Measurements from ENCODE around the gene CCDC186.

The CCDC186 gene

DNA sequence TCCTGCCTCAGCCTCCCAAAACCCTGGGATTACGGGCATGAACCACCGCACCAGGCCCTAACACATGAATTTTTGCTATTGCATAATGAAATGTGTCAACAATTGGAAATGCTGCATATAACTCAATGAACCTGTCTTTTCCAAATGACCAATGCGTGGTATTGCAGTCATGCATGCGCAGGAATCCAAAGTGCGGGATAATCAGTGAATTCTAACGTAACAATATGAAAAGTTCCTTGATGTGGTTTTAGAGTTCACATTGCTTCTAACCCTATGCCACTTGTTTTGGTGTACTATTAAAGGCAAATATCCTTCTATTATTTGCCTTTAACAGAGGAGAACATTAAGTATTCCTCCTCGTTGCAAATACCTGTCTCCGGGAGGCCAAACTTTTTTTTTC lies 15.7 kb upstream of the CCDC186 start:
- Histone ChIP-seq H3K4me1 (ENCODE audit: insufficient read depth, low read length) (no peaks in the 10 kb centered on the region), H3K27ac (ENCODE audit: low read depth, low read length) (no peak overlapping the region), H3K27me3 (ENCODE audit: control insufficient read depth in 1 of 2, insufficient read depth in 2 of 2, low read length in 2 of 2) (no peaks in the 10 kb centered on the region), H3K9me3 (ENCODE audit: low read length) (no peaks in the 10 kb centered on the region), H3K9ac (ENCODE audit: low read length) (no peak overlapping the region), H3K36me3 (ENCODE audit: insufficient read depth, low read length) (no peaks in the 10 kb centered on the region), H3K4me3 (ENCODE audit: low read depth in 1 of 2, low read length in 2 of 2) (no peak overlapping the region)

DNA sequence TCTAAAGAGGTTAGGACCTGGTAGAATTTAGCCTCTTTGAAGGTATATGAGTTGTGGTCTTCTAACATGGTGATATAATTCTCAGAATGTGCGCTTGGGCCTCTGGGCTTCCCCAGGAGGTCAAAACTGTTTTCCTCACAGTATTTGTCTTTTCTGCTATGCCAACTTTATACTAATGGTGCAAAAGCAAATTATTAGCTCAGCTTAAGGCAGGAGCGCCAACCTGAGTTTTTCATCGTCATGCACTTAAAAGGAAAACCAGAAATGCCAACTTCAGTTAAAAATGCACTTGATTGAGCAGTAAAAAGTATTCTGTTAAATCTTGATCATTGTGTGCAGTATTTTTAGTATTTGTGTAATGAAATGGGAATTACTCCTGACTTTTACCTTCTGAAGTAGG lies 14.9 kb upstream of the CCDC186 start:
- H3K27ac ChIP-seq (ENCODE audit: low read depth, low read length), result no peak overlapping the region
- no peaks in the 10 kb centered on the region for H3K36me3 ChIP-seq (ENCODE audit: insufficient read depth, low read length)
- no peak overlapping the region for H3K4me3 ChIP-seq (ENCODE audit: low read depth in 1 of 2, low read length in 2 of 2)
- H3K9ac ChIP-seq (ENCODE audit: low read length), result no peak overlapping the region
- no peaks in the 10 kb centered on the region for H3K27me3 ChIP-seq (ENCODE audit: control insufficient read depth in 1 of 2, insufficient read depth in 2 of 2, low read length in 2 of 2)
- no peaks in the 10 kb centered on the region for H3K4me1 ChIP-seq (ENCODE audit: insufficient read depth, low read length)
- H3K9me3 ChIP-seq (ENCODE audit: low read length), result no peaks in the 10 kb centered on the region

DNA sequence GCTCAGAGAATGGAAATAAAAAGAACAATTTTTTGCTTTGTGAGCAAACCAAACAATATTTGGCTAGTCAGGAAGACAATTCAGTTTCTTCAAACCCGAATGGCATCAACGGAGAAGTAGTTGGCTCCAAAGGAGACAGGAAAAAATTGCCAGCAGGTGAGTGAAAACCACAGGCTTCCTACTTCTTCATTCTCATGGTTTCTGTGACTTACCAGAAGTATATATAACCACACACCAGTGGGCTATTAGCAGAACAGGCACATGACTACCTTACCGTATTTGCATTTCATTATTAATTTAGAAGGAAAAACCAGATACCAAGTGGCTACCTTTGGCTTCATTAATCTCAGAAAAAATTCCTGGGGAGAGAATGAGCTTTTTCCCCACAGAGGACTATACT lies 14.0 kb upstream of the CCDC186 start:
- no peaks in the 10 kb centered on the region for H3K36me3 ChIP-seq (ENCODE audit: insufficient read depth, low read length)
- no peaks in the 10 kb centered on the region for H3K27me3 ChIP-seq (ENCODE audit: control insufficient read depth in 1 of 2, insufficient read depth in 2 of 2, low read length in 2 of 2)
- no peaks in the 10 kb centered on the region for H3K4me1 ChIP-seq (ENCODE audit: insufficient read depth, low read length)
- no peak overlapping the region for H3K9ac ChIP-seq (ENCODE audit: low read length)
- H3K27ac ChIP-seq (ENCODE audit: low read depth, low read length), result no peak overlapping the region
- no peaks in the 10 kb centered on the region for H3K9me3 ChIP-seq (ENCODE audit: low read length)
- no peak overlapping the region for H3K4me3 ChIP-seq (ENCODE audit: low read depth in 1 of 2, low read length in 2 of 2)

DNA sequence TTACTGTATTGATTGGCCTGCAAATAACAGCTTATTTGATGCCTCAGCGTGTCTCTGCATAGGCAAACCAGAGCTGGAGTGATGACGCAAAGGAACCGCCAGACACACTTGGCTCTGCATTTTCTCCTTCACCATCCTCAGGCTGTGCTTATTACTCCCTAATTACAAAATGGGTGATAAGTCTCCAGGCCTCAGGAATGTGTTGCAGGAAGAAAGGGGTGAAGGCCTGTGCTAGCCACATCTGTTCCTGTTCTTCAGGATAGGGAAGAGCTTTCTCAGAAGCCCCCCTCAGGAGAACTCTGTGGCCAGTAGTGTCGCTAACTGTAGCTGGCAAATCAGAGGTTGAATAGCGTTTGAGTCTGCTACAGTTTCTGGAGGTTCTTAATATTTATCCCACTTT lies 10.3 kb upstream of the CCDC186 start:
- H3K27ac ChIP-seq (ENCODE audit: low read depth, low read length), result no peak overlapping the region
- no peaks in the 10 kb centered on the region for H3K36me3 ChIP-seq (ENCODE audit: insufficient read depth, low read length)
- H3K4me3 ChIP-seq (ENCODE audit: low read depth in 1 of 2, low read length in 2 of 2), result no peak overlapping the region
- H3K9me3 ChIP-seq (ENCODE audit: low read length), result no peaks in the 10 kb centered on the region
- H3K4me1 ChIP-seq (ENCODE audit: insufficient read depth, low read length), result no peaks in the 10 kb centered on the region
- no peak overlapping the region for H3K9ac ChIP-seq (ENCODE audit: low read length)
- H3K27me3 ChIP-seq (ENCODE audit: control insufficient read depth in 1 of 2, insufficient read depth in 2 of 2, low read length in 2 of 2), result no peaks in the 10 kb centered on the region

DNA sequence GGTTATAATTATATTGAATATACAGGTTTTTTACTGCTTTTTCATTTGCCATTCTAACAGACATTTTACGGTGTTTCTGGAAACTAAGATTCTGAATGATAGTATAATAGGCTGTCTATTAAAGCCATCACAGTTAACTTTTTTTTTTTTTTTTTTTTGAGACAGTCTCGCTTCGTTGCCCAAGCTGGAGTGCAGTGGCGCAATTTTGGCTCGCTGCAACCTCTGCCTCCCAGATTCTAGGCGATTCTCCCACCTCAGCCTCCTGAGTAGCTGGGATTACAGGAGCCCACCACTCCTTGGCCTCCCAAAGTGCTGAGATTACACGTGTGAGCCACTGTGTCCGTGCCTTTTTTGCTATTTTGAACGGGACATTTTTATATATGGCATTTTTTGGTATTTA lies 9.6 kb upstream of the CCDC186 start:
- Histone ChIP-seq H3K27me3 (ENCODE audit: control insufficient read depth in 1 of 2, insufficient read depth in 2 of 2, low read length in 2 of 2) (no peaks in the 10 kb centered on the region), H3K9ac (ENCODE audit: low read length) (no peak overlapping the region), H3K36me3 (ENCODE audit: insufficient read depth, low read length) (no peaks in the 10 kb centered on the region), H3K4me1 (ENCODE audit: insufficient read depth, low read length) (no peaks in the 10 kb centered on the region), H3K9me3 (ENCODE audit: low read length) (no peaks in the 10 kb centered on the region), H3K4me3 (ENCODE audit: low read depth in 1 of 2, low read length in 2 of 2) (no peak overlapping the region), H3K27ac (ENCODE audit: low read depth, low read length) (no peak overlapping the region)

DNA sequence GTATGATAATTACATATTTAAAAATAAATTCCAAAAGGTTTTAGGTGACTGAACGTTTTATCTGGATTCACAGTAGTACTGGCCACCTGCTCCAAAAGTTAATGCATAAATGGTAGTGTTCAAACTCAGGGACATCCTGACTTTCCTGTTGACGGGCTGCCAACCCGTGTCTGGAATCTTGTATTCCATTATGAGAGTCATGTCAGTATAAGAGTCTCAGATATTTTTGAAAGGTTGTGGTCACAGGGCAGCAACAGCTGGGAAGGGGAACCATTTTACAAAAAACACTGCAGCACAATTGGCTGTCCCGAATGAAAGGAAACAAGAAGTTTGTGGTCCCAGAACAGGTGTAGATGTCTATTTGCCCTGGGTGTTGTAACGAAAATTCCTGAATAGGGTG lies 8.0 kb upstream of the CCDC186 start:
- H3K27me3 ChIP-seq (ENCODE audit: control insufficient read depth in 1 of 2, insufficient read depth in 2 of 2, low read length in 2 of 2), result no peaks in the 10 kb centered on the region
- H3K36me3 ChIP-seq (ENCODE audit: insufficient read depth, low read length), result no peaks in the 10 kb centered on the region
- H3K9ac ChIP-seq (ENCODE audit: low read length), result no peak overlapping the region
- no peak overlapping the region for H3K4me3 ChIP-seq (ENCODE audit: low read depth in 1 of 2, low read length in 2 of 2)
- H3K27ac ChIP-seq (ENCODE audit: low read depth, low read length), result no peak overlapping the region
- H3K9me3 ChIP-seq (ENCODE audit: low read length), result no peaks in the 10 kb centered on the region
- no peaks in the 10 kb centered on the region for H3K4me1 ChIP-seq (ENCODE audit: insufficient read depth, low read length)

DNA sequence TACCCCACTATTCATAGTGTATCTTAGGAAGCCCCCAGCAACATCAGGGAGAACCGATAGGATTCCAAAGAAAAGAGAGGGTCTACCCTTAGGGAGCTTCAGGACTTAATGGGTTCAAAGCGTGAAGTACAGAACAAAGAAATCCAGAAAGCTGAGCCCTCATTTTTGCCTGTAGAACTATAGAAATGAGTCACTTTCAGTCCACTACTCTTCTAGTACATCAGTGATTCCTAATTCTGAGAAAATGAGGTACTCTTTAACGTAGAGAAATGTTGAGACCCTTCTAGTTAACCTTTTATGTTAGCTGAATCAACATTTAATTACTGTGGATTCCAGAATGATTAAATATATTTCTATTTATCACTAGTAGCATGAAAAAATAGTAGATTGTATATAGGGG lies 6.9 kb upstream of the CCDC186 start:
- H3K9ac ChIP-seq (ENCODE audit: low read length), result no peak overlapping the region
- no peak overlapping the region for H3K27ac ChIP-seq (ENCODE audit: low read depth, low read length)
- H3K27me3 ChIP-seq (ENCODE audit: control insufficient read depth in 1 of 2, insufficient read depth in 2 of 2, low read length in 2 of 2), result no peaks in the 10 kb centered on the region

DNA sequence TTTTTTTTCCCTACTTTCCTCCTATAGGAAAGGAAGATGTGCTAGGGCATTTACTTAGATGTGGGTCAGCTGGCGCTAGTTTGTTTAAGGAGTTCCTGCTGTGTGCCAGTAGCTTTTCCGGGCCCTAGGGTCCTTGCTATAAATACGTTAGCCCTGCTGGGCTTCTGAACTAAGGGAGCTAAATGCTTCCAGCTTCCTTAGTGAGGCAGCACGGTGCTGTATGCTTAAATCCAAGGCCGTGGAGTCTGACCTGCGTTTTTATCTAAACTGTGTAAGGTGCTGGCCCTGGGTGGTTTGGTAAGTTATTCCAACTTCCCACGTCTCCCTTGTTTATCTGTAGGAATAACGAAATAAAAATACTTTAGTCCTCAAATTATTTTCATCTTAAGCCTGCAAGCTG lies 5.7 kb upstream of the CCDC186 start:
- no peaks in the 10 kb centered on the region for H3K36me3 ChIP-seq (ENCODE audit: insufficient read depth, low read length)
- no peak overlapping the region for H3K9ac ChIP-seq (ENCODE audit: low read length)
- H3K27me3 ChIP-seq (ENCODE audit: control insufficient read depth in 1 of 2, insufficient read depth in 2 of 2, low read length in 2 of 2), result no peaks in the 10 kb centered on the region
- H3K27ac ChIP-seq (ENCODE audit: low read depth, low read length), result no peak overlapping the region
- no peak overlapping the region for H3K4me3 ChIP-seq (ENCODE audit: low read depth in 1 of 2, low read length in 2 of 2)
- H3K4me1 ChIP-seq (ENCODE audit: insufficient read depth, low read length), result no peaks in the 10 kb centered on the region
- H3K9me3 ChIP-seq (ENCODE audit: low read length), result no peaks in the 10 kb centered on the region

More for the DNA sequence above, 6.9 kb upstream of the CCDC186 start:
- Histone ChIP-seq H3K4me1 (ENCODE audit: insufficient read depth, low read length) (no peaks in the 10 kb centered on the region), H3K4me3 (ENCODE audit: low read depth in 1 of 2, low read length in 2 of 2) (no peak overlapping the region), H3K36me3 (ENCODE audit: insufficient read depth, low read length) (no peaks in the 10 kb centered on the region), H3K9me3 (ENCODE audit: low read length) (no peaks in the 10 kb centered on the region)

DNA sequence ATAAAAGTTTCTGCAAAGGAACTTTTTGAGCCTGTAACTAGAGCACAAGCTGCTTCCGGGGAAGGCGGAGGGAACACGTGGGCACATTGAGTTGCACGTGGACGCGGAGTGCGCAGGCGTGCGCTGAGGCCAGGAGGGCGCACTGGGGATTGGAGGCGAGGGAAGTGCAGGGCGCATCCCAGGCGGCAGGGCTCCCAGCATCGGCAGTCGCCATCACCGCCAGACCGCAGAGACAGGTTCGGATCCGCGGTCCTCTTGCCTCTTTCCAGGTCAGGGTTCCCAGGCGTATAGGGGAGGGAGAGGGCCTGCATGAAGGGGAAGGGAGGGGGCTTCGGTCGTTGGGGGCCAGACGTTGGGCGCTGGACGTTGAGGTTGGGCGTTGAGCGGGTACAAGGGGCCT lies 5.1 kb upstream of the CCDC186 start, which contains the start of gene TDRD1:
TDRD1 (plus strand) TSS at position 206 of the 400 bp plus-strand sequence. CDS start 8,479 bp downstream, outside the sequence.
- Histone ChIP-seq H3K9me3 (ENCODE audit: low read length) (no peaks in the 10 kb centered on the region), H3K4me3 (ENCODE audit: low read depth in 1 of 2, low read length in 2 of 2) (no peak within 1 kb of the TSS), H3K27me3 (ENCODE audit: control insufficient read depth in 1 of 2, insufficient read depth in 2 of 2, low read length in 2 of 2) (no peaks in the 10 kb centered on the region), H3K27ac (ENCODE audit: low read depth, low read length) (no peak within 1 kb of the TSS), H3K36me3 (ENCODE audit: insufficient read depth, low read length) (no peaks in the 10 kb centered on the region), H3K4me1 (ENCODE audit: insufficient read depth, low read length) (no peaks in the 10 kb centered on the region), H3K9ac (ENCODE audit: low read length) (no peak within 1 kb of the TSS)

DNA sequence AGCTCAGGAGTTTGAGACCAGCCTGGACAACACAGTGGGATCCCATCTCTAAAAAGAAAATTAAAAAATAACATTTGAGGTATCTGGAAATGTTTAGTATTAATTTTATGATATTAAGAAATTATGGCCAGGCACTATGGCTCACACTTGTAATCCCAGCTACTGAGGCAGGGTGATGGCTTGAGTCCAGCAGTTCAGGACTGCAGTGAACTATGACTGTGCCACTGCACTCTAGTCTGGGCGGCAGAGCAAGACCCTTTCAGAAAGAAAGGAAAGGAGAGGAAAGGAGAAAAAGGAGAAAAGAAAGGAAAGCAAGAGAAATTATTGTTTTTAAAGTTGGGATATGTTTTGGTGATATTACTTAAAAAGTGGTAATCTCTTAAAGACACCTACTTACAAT lies 2.5 kb upstream of the CCDC186 start:
- no peaks in the 10 kb centered on the region for H3K36me3 ChIP-seq (ENCODE audit: insufficient read depth, low read length)
- H3K9ac ChIP-seq (ENCODE audit: low read length), result no peak overlapping the region
- no peak overlapping the region for H3K4me3 ChIP-seq (ENCODE audit: low read depth in 1 of 2, low read length in 2 of 2)
- peaks cover 6% of the 10 kb centered on the region for H3K4me1 ChIP-seq (ENCODE audit: insufficient read depth, low read length)
- no peaks in the 10 kb centered on the region for H3K9me3 ChIP-seq (ENCODE audit: low read length)
- H3K27ac ChIP-seq (ENCODE audit: low read depth, low read length), result no peak overlapping the region
- H3K27me3 ChIP-seq (ENCODE audit: control insufficient read depth in 1 of 2, insufficient read depth in 2 of 2, low read length in 2 of 2), result no peaks in the 10 kb centered on the region

DNA sequence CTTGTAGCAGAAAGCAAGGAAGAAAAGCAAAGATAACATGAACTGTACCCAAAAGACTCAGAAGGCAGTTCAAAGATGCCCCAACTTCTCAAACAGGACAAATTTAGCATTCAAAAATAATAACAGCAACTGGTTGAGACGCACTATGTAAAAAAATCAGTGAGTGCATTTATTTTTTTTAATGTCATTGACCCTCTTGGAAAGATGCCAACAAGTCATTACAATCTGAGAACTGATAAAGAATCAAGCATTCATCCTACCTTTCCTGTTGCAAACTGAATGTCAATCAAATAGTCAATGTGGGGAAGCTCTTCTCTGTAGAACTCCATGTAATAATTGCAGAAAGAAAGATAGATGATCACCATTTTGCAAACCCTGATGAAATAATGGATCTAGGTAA lies 1.7 kb upstream of the CCDC186 start:
- Histone ChIP-seq H3K36me3 (ENCODE audit: insufficient read depth, low read length) (no peaks in the 10 kb centered on the region), H3K27me3 (ENCODE audit: control insufficient read depth in 1 of 2, insufficient read depth in 2 of 2, low read length in 2 of 2) (no peaks in the 10 kb centered on the region), H3K27ac (ENCODE audit: low read depth, low read length) (no peak overlapping the region), H3K4me3 (ENCODE audit: low read depth in 1 of 2, low read length in 2 of 2) (no peak overlapping the region), H3K4me1 (ENCODE audit: insufficient read depth, low read length) (peaks cover 6% of the 10 kb centered on the region), H3K9me3 (ENCODE audit: low read length) (no peaks in the 10 kb centered on the region), H3K9ac (ENCODE audit: low read length) (no peak overlapping the region)

DNA sequence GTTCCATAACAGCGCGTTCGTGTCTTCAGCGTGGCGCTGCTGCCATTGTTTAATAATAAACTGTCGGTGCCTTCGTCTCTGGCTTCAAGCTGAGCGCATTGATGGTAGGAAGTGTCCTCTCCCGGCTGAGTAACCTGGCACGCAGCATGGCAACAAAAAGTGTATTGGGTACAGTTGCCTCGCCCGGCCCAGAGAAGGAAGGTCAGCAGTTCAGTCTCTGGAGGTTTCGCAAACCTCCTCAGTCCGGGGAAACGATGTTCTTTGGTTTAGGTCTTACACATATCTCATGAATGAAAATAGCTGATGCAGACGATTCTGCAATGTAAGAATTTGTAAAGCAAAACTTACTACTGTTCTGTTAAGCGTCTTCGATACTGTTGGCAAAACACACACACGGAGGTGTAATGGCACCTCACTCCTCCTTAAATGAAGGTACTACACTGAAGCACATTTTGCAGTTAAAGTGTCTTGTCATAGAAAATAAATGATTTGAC lies 739 bp upstream of the CCDC186 start:
- Histone ChIP-seq H3K9ac (ENCODE audit: low read length) (peak overlapping the region; percentile 55), H3K4me1 (ENCODE audit: insufficient read depth, low read length) (peaks cover 6% of the 10 kb centered on the region), H3K27me3 (ENCODE audit: control insufficient read depth in 1 of 2, insufficient read depth in 2 of 2, low read length in 2 of 2) (no peaks in the 10 kb centered on the region), H3K27ac (ENCODE audit: low read depth, low read length) (peak overlapping the region; percentile 97), H3K9me3 (ENCODE audit: low read length) (no peaks in the 10 kb centered on the region), H3K4me3 (ENCODE audit: low read depth in 1 of 2, low read length in 2 of 2) (peak overlapping the region; percentile 77 to 90), H3K36me3 (ENCODE audit: insufficient read depth, low read length) (no peaks in the 10 kb centered on the region)

All from muscle layer of colon (tissue), 2 donors.